HG03469 (cell line): ENCODE measurements around the gene EPC2.
"Not testable (repeated sequence)": the region's sequence is repeated elsewhere in the genome, so short reads cannot be mapped to it uniquely, and the experiment has no call there.

ENCODE experiments used
- ATAC-seq: cut with Tn5 transposase; IDR thresholded peaks from one replicate; pipeline ENCODE4 v1.9.1; 2021; ENCODE audit warnings: mild to moderate bottlenecking, moderate library complexity, moderate number of reproducible peaks; ENCODE audit not compliant: unreplicated experiment

EPC2 gene

GRCh38 chr2:148638543-148638942, 6.0 kb upstream of the EPC2 start:
- no peak for ATAC-seq

- no peak for ATAC-seq
Observed at GRCh38 chr2:148640767-148641166, 3.8 kb upstream of the EPC2 start.

GRCh38 chr2:148642112-148642744, 2.3 kb upstream of the EPC2 start:
- no peak for ATAC-seq

GRCh38 chr2:148642891-148643416, 1.6 kb upstream of the EPC2 start:
- ATAC-seq = no peak

GRCh38 chr2:148643421-148643820, 1.1 kb upstream of the EPC2 start:
- ATAC-seq = peak; percentile 33

- ATAC-seq = peak; percentile 37
Observed at GRCh38 chr2:148644883-148645538, 460 bp downstream of the EPC2 start.

GRCh38 chr2:148645539-148646230, 1.1 kb downstream of the EPC2 start:
- peak; percentile 34 for ATAC-seq

GRCh38 chr2:148646231-148646559, 1.6 kb downstream of the EPC2 start:
- no peak for ATAC-seq

GRCh38 chr2:148647711-148648110, 3.2 kb downstream of the EPC2 start:
- ATAC-seq = not testable (repeated sequence)

- ATAC-seq = no peak
Observed at GRCh38 chr2:148649936-148650335, 5.4 kb downstream of the EPC2 start.

- ATAC-seq = no peak
Observed at GRCh38 chr2:148650881-148651280, 6.3 kb downstream of the EPC2 start.

GRCh38 chr2:148651972-148652371, 7.4 kb downstream of the EPC2 start:
- ATAC-seq = no peak

- ATAC-seq = peak; percentile 70
Observed at GRCh38 chr2:148653437-148653836, 8.9 kb downstream of the EPC2 start.

GRCh38 chr2:148654435-148654834, 9.9 kb downstream of the EPC2 start:
- no peak for ATAC-seq

GRCh38 chr2:148656516-148656915, 12.0 kb downstream of the EPC2 start:
- no peak for ATAC-seq

- ATAC-seq = peak; percentile 92
Observed at GRCh38 chr2:148658807-148659722, 14.5 kb downstream of the EPC2 start.

GRCh38 chr2:148660999-148661398, 16.4 kb downstream of the EPC2 start:
- ATAC-seq = no peak

- not testable (repeated sequence) for ATAC-seq
Observed at GRCh38 chr2:148662332-148662731, 17.8 kb downstream of the EPC2 start.

- ATAC-seq = no peak
Observed at GRCh38 chr2:148664229-148664628, 19.7 kb downstream of the EPC2 start.

GRCh38 chr2:148666555-148666954, 22.0 kb downstream of the EPC2 start:
- ATAC-seq = no peak
